K562 (cell line): Measurements from ENCODE around the gene KLHL22. TPM values are rescaled to one million over a fixed set of nuclear protein-coding genes. Genes with fewer than 3 reads are reported as not detected.

ENCODE experiments used
- ATF7 ChIP-seq: fragments of 450-650 bp; IDR thresholded peaks from 2 replicates; pipeline ENCODE4 v1.7.1; 2014; ENCODE audit warnings: mild to moderate bottlenecking, moderate library complexity
- CBX8 ChIP-seq: fragments of 200-600 bp; sonication (generic); IDR thresholded peaks from 2 replicates; pipeline ENCODE4 v1.6.1; 2012; ENCODE audit warnings: borderline replicate concordance, mixed run types, low read depth, mild to moderate bottlenecking, moderate library complexity, mixed read lengths, low read length, control low read depth, inconsistent platforms; ENCODE audit not compliant: poor library complexity, severe bottlenecking; ENCODE audit errors: extremely low read depth
- FIP1L1 ChIP-seq: fragments of 200-400 bp; formaldehyde crosslinking; IDR thresholded peaks from 2 replicates; pipeline ENCODE4 v1.6.1; 2018; ENCODE audit warnings: mild to moderate bottlenecking, low read depth, low read length; ENCODE audit not compliant: poor library complexity, severe bottlenecking
- FOS ChIP-seq: IDR thresholded peaks from 3 replicates; pipeline ENCODE4 v1.6.1; 2011; ENCODE audit not compliant: insufficient read length; ENCODE audit errors: extremely low read depth
- GABPB2 ChIP-seq: fragments of 250-450 bp; sonication (Bioruptor Pico); conservative IDR thresholded peaks from 2 replicates; pipeline ENCODE4 v1.5.1; 2021; ENCODE audit warnings: mild to moderate bottlenecking
- GTF2E2 ChIP-seq: fragments of 200-800 bp; sonication (Bioruptor generic); IDR thresholded peaks from 2 replicates; pipeline ENCODE4 v1.6.1; 2016; ENCODE audit warnings: missing genetic modification characterization, missing compliant biosample characterization
- HEY1 ChIP-seq: fragments of 250-450 bp; sonication (Bioruptor Pico); IDR thresholded peaks from 2 replicates; pipeline ENCODE4 v1.5.0; 2020; ENCODE audit warnings: mild to moderate bottlenecking, moderate library complexity, borderline replicate concordance
- HNRNPUL1 ChIP-seq: fragments of 200-400 bp; formaldehyde crosslinking; IDR thresholded peaks from 2 replicates; pipeline ENCODE4 v1.6.1; 2017; ENCODE audit warnings: low read length
- ILF3 ChIP-seq: fragments of 450-650 bp; IDR thresholded peaks from 2 replicates; pipeline ENCODE4 v1.6.1; 2018; ENCODE audit warnings: antibody characterized with exemption, mild to moderate bottlenecking, moderate library complexity, borderline replicate concordance
- ILK ChIP-seq: fragments of 450-650 bp; IDR thresholded peaks from 2 replicates; pipeline ENCODE4 v1.6.1; 2016; ENCODE audit warnings: missing genetic modification characterization, low read depth, mild to moderate bottlenecking, missing compliant biosample characterization, moderate library complexity, borderline replicate concordance
- IRF2 ChIP-seq: sonication (generic); formaldehyde crosslinking; IDR thresholded peaks from 2 replicates; pipeline ENCODE4 v1.8.1; 2022; ENCODE audit warnings: mild to moderate bottlenecking, missing genetic modification reagents
- MTA3 ChIP-seq: fragments of 450-650 bp; formaldehyde crosslinking; IDR thresholded peaks from 2 replicates; pipeline ENCODE4 v1.6.1; 2017; ENCODE audit warnings: mild to moderate bottlenecking, borderline replicate concordance
- MXI1 ChIP-seq: IDR thresholded peaks from 2 replicates; pipeline ENCODE4 v1.6.1; 2011; ENCODE audit warnings: low read depth, mild to moderate bottlenecking, improper control_type of control experiment, low read length
- ZBTB43 ChIP-seq: sonication (generic); formaldehyde crosslinking; IDR thresholded peaks from 2 replicates; pipeline ENCODE4 v1.8.0; 2023; ENCODE audit warnings: mild to moderate bottlenecking, missing genetic modification reagents
- ZNF282 ChIP-seq: sonication (generic); formaldehyde crosslinking; IDR thresholded peaks from 2 replicates; pipeline ENCODE4 v1.8.1; 2023; ENCODE audit warnings: missing genetic modification reagents
- ZNF347 ChIP-seq: fragments of 450-650 bp; formaldehyde crosslinking; IDR thresholded peaks from 2 replicates; pipeline ENCODE4 v1.4.0; 2020; ENCODE audit warnings: low read depth, mild to moderate bottlenecking, moderate library complexity
- ZNF766 ChIP-seq: fragments of 200-800 bp; sonication (Bioruptor generic); conservative IDR thresholded peaks from 2 replicates; pipeline ENCODE4 v1.6.1; 2016; ENCODE audit warnings: missing genetic modification characterization, missing compliant biosample characterization
- polyA plus RNA-seq, 8 experiments: library from polyadenylated mRNA; depleted of rRNA in 4 of 8; stranded (reverse) in 5 of 8; unstranded in 3 of 8; fragments of >200 nt; fragmentation: Nextera tagmentation in 2 of 8; fragmentation: Illumina TruSeq in 1 of 8; extraction: Ambion mirVana in 2 of 8; extraction: Trizol in 1 of 8; gene quantifications; 2 replicates each; pipeline versions ENCODE4 v1.2.1 to v1.2.3, GENCODE V29; 2011 to 2014; ENCODE audit warnings: inconsistent platforms in 1 of 8, missing spikeins in 1 of 8
- total RNA-seq, 7 experiments: library from RNA; depleted of rRNA in 6 of 7; stranded (reverse); fragments of >200 nt in 6 of 7; fragmentation: Illumina TruSeq in 2 of 7; extraction: Trizol in 2 of 7; gene quantifications; 2 replicates each; pipeline versions ENCODE4 v1.2.1 to v1.2.3, GENCODE V29; 2011 to 2021; ENCODE audit warnings: low replicate concordance in 1 of 7
- TF ChIP-seq, protein P1 (sequence below): sonication (generic); formaldehyde crosslinking; IDR thresholded peaks from 2 replicates; pipeline ENCODE4 v1.8.0; 2023; ENCODE audit warnings: mild to moderate bottlenecking, missing genetic modification reagents
- TF ChIP-seq, protein P2 (sequence below): fragments of 250-450 bp; sonication (Bioruptor Pico); IDR thresholded peaks from 2 replicates; pipeline ENCODE4 v1.5.0; 2021; ENCODE audit warnings: mild to moderate bottlenecking, moderate library complexity

KLHL22 gene
- total and polyA plus RNA-seq, 9 of the 15 experiments (the other 6 are each of a cell fraction or from before 2014, with no cell fraction given), result 1.3 to 25.6 (median 15.2) TPM

DNA sequence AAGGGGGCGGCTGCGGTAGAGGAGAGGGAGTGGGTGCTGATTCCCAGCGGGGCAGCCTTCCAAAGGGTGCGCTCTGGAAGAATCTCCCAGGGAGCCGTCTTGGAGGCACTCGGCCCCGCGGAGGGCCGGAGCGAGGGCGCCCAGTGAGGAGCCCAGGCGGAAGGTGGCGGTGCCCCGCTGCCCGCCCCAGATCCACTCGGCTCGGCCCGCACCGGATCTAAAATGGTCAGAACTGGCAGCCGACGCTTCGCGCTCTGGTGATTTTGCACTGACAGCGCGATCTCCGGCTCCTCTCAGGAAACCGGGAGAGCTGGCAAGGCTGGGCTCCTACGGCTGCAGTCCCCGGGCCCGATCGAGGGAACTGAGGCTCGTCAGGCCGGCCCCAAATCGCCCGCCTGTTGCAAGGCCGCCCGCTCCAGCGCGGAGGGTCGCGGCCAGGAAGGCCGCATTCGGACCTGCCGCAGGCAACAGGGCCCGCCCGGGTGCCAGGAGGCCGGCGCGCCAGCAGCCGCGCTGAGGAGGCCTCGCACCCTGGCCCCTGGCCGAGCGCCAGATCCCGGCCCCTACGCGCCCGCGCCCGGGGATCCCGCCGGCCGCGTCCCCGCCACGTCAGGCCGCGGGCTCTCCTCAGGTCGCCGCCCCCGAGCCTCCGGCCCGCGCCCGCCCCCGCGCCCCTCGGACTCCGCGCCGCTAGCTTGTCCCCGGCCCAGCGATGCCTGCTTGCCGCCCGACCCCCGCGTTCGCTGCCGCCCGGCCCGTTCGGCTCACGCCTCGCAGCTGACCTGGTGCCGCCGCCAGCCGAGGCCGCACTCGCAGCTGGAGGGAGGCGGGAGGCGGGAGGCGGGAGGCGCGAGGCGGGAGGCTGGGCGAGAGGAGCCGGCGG lies at the start of gene KLHL22 (continued):
- no peak for TF ChIP-seq ZBTB43 (CRISPR knock-in tag)
- no peak for TF ChIP-seq MTA3
- no peak for TF ChIP-seq ILF3
- TF ChIP-seq FOS, result no peak
- TF ChIP-seq ILK (tag), result no peak
- no peak for TF ChIP-seq IRF2 (CRISPR knock-in tag)
- TF ChIP-seq HNRNPUL1, result no peak
- no peak for TF ChIP-seq ATF7
- no peak for TF ChIP-seq ZNF282 (CRISPR knock-in tag)
- no peak for TF ChIP-seq ZNF766 (CRISPR knock-in tag)
- TF ChIP-seq HEY1 (CRISPR knock-in tag), result no peak
- TF ChIP-seq FIP1L1, result peak; percentile 76
- no peak for TF ChIP-seq GTF2E2 (tag)
- TF ChIP-seq GABPB2, result no peak; the same call in 1 of the 2 replicates
- TF ChIP-seq, protein P1, sequence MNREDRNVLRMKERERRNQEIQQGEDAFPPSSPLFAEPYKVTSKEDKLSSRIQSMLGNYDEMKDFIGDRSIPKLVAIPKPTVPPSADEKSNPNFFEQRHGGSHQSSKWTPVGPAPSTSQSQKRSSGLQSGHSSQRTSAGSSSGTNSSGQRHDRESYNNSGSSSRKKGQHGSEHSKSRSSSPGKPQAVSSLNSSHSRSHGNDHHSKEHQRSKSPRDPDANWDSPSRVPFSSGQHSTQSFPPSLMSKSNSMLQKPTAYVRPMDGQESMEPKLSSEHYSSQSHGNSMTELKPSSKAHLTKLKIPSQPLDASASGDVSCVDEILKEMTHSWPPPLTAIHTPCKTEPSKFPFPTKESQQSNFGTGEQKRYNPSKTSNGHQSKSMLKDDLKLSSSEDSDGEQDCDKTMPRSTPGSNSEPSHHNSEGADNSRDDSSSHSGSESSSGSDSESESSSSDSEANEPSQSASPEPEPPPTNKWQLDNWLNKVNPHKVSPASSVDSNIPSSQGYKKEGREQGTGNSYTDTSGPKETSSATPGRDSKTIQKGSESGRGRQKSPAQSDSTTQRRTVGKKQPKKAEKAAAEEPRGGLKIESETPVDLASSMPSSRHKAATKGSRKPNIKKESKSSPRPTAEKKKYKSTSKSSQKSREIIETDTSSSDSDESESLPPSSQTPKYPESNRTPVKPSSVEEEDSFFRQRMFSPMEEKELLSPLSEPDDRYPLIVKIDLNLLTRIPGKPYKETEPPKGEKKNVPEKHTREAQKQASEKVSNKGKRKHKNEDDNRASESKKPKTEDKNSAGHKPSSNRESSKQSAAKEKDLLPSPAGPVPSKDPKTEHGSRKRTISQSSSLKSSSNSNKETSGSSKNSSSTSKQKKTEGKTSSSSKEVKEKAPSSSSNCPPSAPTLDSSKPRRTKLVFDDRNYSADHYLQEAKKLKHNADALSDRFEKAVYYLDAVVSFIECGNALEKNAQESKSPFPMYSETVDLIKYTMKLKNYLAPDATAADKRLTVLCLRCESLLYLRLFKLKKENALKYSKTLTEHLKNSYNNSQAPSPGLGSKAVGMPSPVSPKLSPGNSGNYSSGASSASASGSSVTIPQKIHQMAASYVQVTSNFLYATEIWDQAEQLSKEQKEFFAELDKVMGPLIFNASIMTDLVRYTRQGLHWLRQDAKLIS, result no peak
- TF ChIP-seq, protein P2, sequence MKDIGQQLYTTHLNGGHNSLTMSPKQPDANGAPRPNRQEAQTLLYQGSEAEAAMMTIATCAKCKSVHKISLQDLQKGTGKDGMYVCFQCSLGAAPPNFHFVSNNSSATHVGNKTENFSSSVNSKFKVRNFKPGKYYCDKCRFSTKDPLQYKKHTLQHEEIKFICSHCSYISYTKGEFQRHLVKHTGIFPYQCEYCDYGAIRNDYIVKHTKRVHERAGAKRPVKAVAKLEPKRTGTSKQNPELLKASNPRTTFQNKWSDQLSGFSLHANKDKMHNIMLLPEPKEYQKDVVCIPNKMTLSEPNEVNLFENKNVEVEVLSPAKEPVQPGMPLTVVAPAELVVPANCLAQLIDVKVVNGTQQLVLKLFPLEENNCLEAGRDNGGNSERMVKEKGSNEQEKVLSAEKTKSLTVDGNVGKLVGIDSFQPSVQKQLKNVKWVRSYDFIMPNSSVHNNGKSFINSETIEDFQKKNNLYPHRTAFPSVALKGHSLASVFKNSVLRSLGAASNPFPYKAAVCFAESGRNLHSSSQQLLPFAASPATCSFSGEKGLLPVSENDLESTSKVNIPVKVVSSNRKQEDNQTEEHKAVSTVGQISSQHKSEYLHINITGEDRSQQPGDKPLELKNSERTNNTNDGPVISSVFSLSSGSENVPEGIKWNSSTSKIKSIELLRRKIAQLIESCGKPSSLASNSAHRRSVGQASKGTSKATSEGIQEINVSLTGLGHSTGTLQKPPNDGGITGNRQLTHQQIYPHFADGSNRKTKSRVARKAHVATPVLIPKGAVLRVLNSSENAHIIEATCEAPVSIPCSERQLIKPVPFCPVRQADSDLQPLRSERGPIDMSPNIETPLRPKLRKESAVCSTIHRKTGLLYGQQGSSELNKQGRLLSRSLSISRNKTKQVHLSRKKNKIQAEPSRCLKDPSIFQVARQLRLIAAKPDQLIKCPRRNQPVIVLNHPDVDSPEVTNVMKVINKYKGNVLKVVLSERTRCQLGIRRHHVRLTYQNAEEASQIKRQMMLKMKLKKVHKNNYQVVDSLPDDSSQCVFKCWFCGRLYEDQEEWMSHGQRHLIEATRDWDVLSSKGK (CRISPR knock-in tag), result no peak
- no peak for TF ChIP-seq ZNF347 (CRISPR knock-in tag)
- 0 out of 2 replicates have a peak, but pooled peaks have one; percentile 43 for TF ChIP-seq MXI1
- TF ChIP-seq CBX8, result no peak
